K562 (cell line): ENCODE measurements around the gene ATG4C. TPM values are rescaled to one million over a fixed set of nuclear protein-coding genes. Genes with fewer than 3 reads are reported as not detected.

Experiments
- ARNT ChIP-seq, 2 experiments: fragments of 450-650 bp; IDR thresholded peaks; 2 replicates each; pipeline ENCODE4 v1.6.1; 2016; ENCODE audit warnings: mild to moderate bottlenecking in 1 of 2
- C11orf30 ChIP-seq: fragments of 450-650 bp; IDR thresholded peaks from 2 replicates; pipeline ENCODE4 v1.6.1; 2016; ENCODE audit warnings: low read depth, mild to moderate bottlenecking
- CBFB ChIP-seq: sonication (generic); formaldehyde crosslinking; IDR thresholded peaks from 2 replicates; pipeline ENCODE4 v1.4.0; 2020; ENCODE audit warnings: mild to moderate bottlenecking, missing genetic modification reagents
- CTCF ChIP-seq, 3 experiments: IDR thresholded peaks in 2 of 3; conservative IDR thresholded peaks in 1 of 3; 2 replicates each; pipeline ENCODE4 v1.5.1; 2011 to 2012; ENCODE audit warnings: low read length in 3 of 3, mild to moderate bottlenecking in 3 of 3, control low read depth in 2 of 3, improper control_type of control experiment in 1 of 3, inconsistent platforms in 1 of 3, low read depth in 1 of 3, mixed read lengths in 1 of 3, moderate library complexity in 1 of 3; ENCODE audit not compliant: insufficient read depth in 2 of 3
- DEAF1 ChIP-seq: fragments of 450-650 bp; formaldehyde crosslinking; IDR thresholded peaks from 2 replicates; pipeline ENCODE4 v1.4.0; 2020; ENCODE audit warnings: mild to moderate bottlenecking, moderate library complexity
- ELF4 ChIP-seq: fragments of 450-650 bp; formaldehyde crosslinking; IDR thresholded peaks from 2 replicates; pipeline ENCODE4 v1.4.0; 2022; ENCODE audit warnings: missing genetic modification characterization
- HDGF ChIP-seq: fragments of 450-650 bp; IDR thresholded peaks from 2 replicates; pipeline ENCODE4 v1.6.1; 2016
- HIVEP1 ChIP-seq: fragments of 250-450 bp; sonication (Bioruptor Pico); IDR thresholded peaks from 2 replicates; pipeline ENCODE4 v1.4.0; 2020; ENCODE audit warnings: mild to moderate bottlenecking
- NFXL1 ChIP-seq: fragments of 450-650 bp; formaldehyde crosslinking; IDR thresholded peaks from 2 replicates; pipeline ENCODE4 v1.4.0; 2021; ENCODE audit warnings: mild to moderate bottlenecking
- NR3C1 ChIP-seq: sonication (generic); formaldehyde crosslinking; IDR thresholded peaks from 2 replicates; pipeline ENCODE4 v1.8.1; 2022; ENCODE audit warnings: missing genetic modification reagents
- POLR2H ChIP-seq: IDR thresholded peaks from 2 replicates; pipeline ENCODE4 v1.6.1; 2016; ENCODE audit warnings: missing genetic modification characterization, low read depth, mild to moderate bottlenecking, control low read depth, missing compliant biosample characterization, moderate library complexity
- POLR3A ChIP-seq: IDR thresholded peaks from 2 replicates; pipeline ENCODE4 v1.6.1; 2011; ENCODE audit warnings: borderline replicate concordance, mild to moderate bottlenecking, moderate library complexity; ENCODE audit not compliant: insufficient read length, insufficient read depth; ENCODE audit errors: extremely low read depth
- REST ChIP-seq, 2 experiments: fragments of 450-650 bp; formaldehyde crosslinking in 1 of 2; IDR thresholded peaks; 2 replicates each; pipeline versions ENCODE4 v1.4.0 to v1.6.1; 2014 to 2020; ENCODE audit warnings: mild to moderate bottlenecking in 2 of 2, borderline replicate concordance in 1 of 2, low read depth in 1 of 2
- SMC3 ChIP-seq: conservative IDR thresholded peaks from 2 replicates; pipeline ENCODE4 v1.6.1; 2011; ENCODE audit warnings: low read depth, low read length, improper control_type of control experiment; ENCODE audit not compliant: insufficient read depth
- TRIM24 ChIP-seq, 2 experiments: fragments of 450-650 bp; IDR thresholded peaks; 2 replicates each; pipeline ENCODE4 v1.6.1; 2016
- ZNF197 ChIP-seq: fragments of 200-800 bp; sonication (Bioruptor generic); IDR thresholded peaks from 2 replicates; pipeline ENCODE4 v1.6.1; 2016; ENCODE audit warnings: low read depth, missing genetic modification characterization, missing compliant biosample characterization
- ZNF316 ChIP-seq: fragments of 450-650 bp; IDR thresholded peaks from 2 replicates; pipeline ENCODE4 v1.6.1; 2016
- ZNF583 ChIP-seq: fragments of 250-450 bp; sonication (Bioruptor Pico); IDR thresholded peaks from 2 replicates; pipeline ENCODE4 v1.4.0; 2020
- polyA plus RNA-seq, 8 experiments: library from polyadenylated mRNA; depleted of rRNA in 4 of 8; stranded (reverse) in 5 of 8; unstranded in 3 of 8; fragments of >200 nt; fragmentation: Nextera tagmentation in 2 of 8; fragmentation: Illumina TruSeq in 1 of 8; extraction: Ambion mirVana in 2 of 8; extraction: Trizol in 1 of 8; gene quantifications; 2 replicates each; pipeline versions ENCODE4 v1.2.1 to v1.2.3, GENCODE V29; 2011 to 2014; ENCODE audit warnings: inconsistent platforms in 1 of 8, missing spikeins in 1 of 8
- total RNA-seq, 7 experiments: library from RNA; depleted of rRNA in 6 of 7; stranded (reverse); fragments of >200 nt in 6 of 7; fragmentation: Illumina TruSeq in 2 of 7; extraction: Trizol in 2 of 7; gene quantifications; 2 replicates each; pipeline versions ENCODE4 v1.2.1 to v1.2.3, GENCODE V29; 2011 to 2021; ENCODE audit warnings: low replicate concordance in 1 of 7

The ATG4C gene
- total and polyA plus RNA-seq, 9 of the 15 experiments (the other 6 are each of a cell fraction or from before 2014, with no cell fraction given), result 7.6 to 35.8 (median 16.1) TPM

GRCh38 chr1:62746086-62746808, 37.7 kb upstream of the ATG4C start (continued):
- TF ChIP-seq CTCF (IDR thresholded peaks at IDR 0.05 in 2 of 3, conservative IDR thresholded peaks at IDR 0.05 in 1 of 3; ENCODE audit: insufficient read depth in 2 of 3, low read depth in 1 of 3, low read length in 3 of 3) (peak; percentile 50 to 80 (median 53); a peak in 5 of 6 replicates), NR3C1 (CRISPR knock-in tag) (no peak), ZNF583 (no peak), DEAF1 (CRISPR knock-in tag) (peak; percentile 79), HDGF (no peak), ZNF316 (peak; percentile 86), SMC3 (peak; percentile 67), HIVEP1 (CRISPR knock-in tag) (no peak), POLR3A (no peak), ZNF197 (CRISPR knock-in tag) (no peak), ELF4 (CRISPR knock-in tag) (no peak), TRIM24 (IDR thresholded peaks at IDR 0.05) (no peak), REST (IDR thresholded peaks at IDR 0.05; ENCODE audit: borderline replicate concordance) (peak; percentile 78; the same call in 1 of the 2 replicates), REST (CRISPR knock-in tag; IDR thresholded peaks at IDR 0.05; ENCODE audit: low read depth) (no peak), C11orf30 (peak; percentile 80), ARNT (IDR thresholded peaks at IDR 0.05) (no peak), CBFB (no peak), NFXL1 (CRISPR knock-in tag) (no peak), POLR2H (no peak)
